ENCODE measurements around the gene ADCY3. TPM values are rescaled to one million over a fixed set of nuclear protein-coding genes. Genes with fewer than 3 reads are reported as not detected.

The ADCY3 gene
- total and polyA plus RNA-seq, 2 of the 13 experiments (the other 11 are each of a cell fraction or from before 2014, with no cell fraction given) = 0.11 to 0.61 TPM

DNA sequence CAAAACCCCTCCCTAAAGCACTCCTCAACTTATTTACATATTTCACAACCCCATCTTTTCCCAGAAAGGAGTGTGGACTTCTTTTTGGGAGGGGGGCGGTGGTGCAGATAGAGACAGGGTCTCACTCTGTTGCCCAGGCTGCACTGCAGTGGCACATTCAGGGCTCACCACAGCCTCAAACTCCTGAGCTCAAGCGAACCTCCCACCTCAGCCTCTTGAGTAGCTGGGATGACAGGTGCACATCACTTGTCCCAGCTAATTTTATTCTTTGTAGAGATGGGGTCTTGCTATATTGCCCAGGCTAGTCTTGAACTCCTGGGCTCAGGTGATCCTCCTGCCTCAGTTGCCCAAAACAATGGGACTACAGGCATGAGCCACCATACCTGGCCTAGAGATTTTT is 44.1 kb downstream of the ADCY3 start:
- H3K4me1 ChIP-seq (ENCODE audit: insufficient read depth, low read length) = peaks cover 33% of the 10 kb centered on the region
- H3K27ac ChIP-seq (ENCODE audit: extremely low read length, insufficient read depth, low read length) = no peak overlapping the region
- DNase-seq (ENCODE audit: low spot score) = no peak
- no peak overlapping the region for H3K4me3 ChIP-seq (replicated peaks in 1 of 3; ENCODE audit: insufficient read depth in 1 of 3, low read depth in 2 of 3, low read length in 3 of 3)
- ChIA-PET CTCF (ENCODE audit: low intra/inter-chr PET ratio, low total read pairs) (no interaction called here), POLR2A (no interaction called here)
- no peaks in the 10 kb centered on the region for H3K9me3 ChIP-seq (ENCODE audit: low read length)
- in situ Hi-C loops (cut with HindIII; ENCODE audit: extremely low pct_ligation_motif_present, low pct_unique_long_range_greater_than_20kb) (no loop called here), intact Hi-C loops (cut with micrococcal nuclease; ENCODE audit: unreplicated experiment) (loop anchor here (5.0 kb wide), 1 partner anchor 1104 kb away; no protein-coding TSS in a partner anchor)
- H3K27me3 ChIP-seq (ENCODE audit: control insufficient read depth in 1 of 2, insufficient read depth in 2 of 2, low read length in 2 of 2) = peaks cover 0 to 25% of the 10 kb centered on the region in 2 experiments; a peak in 1 of 5 replicates
- no peak overlapping the region for H3K4me2 ChIP-seq (ENCODE audit: low read depth, low read length)
- H4K20me1 ChIP-seq (ENCODE audit: insufficient read depth, low read length) = no peaks in the 10 kb centered on the region
- 4% methylated on average over 2 of the region's 2 CpGs for WGBS (ENCODE audit: low lambda C conversion rate)
- no peaks in the 10 kb centered on the region for H3K79me2 ChIP-seq (ENCODE audit: insufficient read depth, low read length)
- H3K9ac ChIP-seq (ENCODE audit: insufficient read depth, low read depth, low read length) = no peak overlapping the region
- FAIRE-seq = no peak
- no TSS peak for BruUV-seq (replicated peaks)
- H2AFZ ChIP-seq (ENCODE audit: low read length) = no peak overlapping the region
- TF ChIP-seq U2AF1 (optimal IDR thresholded peaks at IDR 0.05; ENCODE audit: low read depth, low read length) = no peak
- no peak for TF ChIP-seq SIX4 (CRISPR knock-in tag; IDR thresholded peaks at IDR 0.05)
- 0 out of 2 replicates have a peak, but pooled peaks have one; percentile 10 for TF ChIP-seq ZNF121 (CRISPR knock-in tag; IDR thresholded peaks at IDR 0.05)
- no peak for TF ChIP-seq ATF1 (CRISPR knock-in tag; IDR thresholded peaks at IDR 0.05)
- no peak for TF ChIP-seq ARID2 (CRISPR knock-in tag; IDR thresholded peaks at IDR 0.05; ENCODE audit: borderline replicate concordance)
- no peak for ATAC-seq
- no peaks in the 10 kb centered on the region for H3K36me3 ChIP-seq (replicated peaks in 1 of 2; ENCODE audit: control insufficient read depth in 1 of 2, insufficient read depth in 2 of 2, low read length in 2 of 2)

DNA sequence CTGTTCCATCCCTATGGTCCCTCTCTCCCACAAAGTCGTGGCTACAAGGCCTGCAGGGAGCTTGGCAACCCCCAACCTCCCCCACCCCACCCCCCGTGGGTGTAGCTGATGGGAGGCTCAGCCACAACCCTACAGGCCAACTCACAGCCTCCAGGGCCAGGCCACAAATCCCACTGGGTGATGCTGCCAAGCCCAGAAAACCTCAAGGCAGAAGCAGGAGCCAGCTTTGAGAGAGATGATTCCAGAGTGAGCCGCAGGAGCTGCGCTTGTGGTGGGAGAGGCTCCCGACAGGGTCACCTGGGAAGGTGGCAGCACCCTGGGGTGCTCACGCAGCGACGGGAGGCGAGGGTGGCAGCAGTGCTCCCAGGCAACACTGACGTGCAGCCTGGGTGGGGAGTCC is 44.8 kb downstream of the ADCY3 start:
- H3K27me3 ChIP-seq (ENCODE audit: control insufficient read depth in 1 of 2, insufficient read depth in 2 of 2, low read length in 2 of 2) = peaks cover 0 to 25% of the 10 kb centered on the region in 2 experiments; a peak in 1 of 5 replicates
- no peak overlapping the region for H3K27ac ChIP-seq (ENCODE audit: extremely low read length, insufficient read depth, low read length)
- DNase-seq (ENCODE audit: low spot score) = no peak
- CTCF ChIA-PET (ENCODE audit: low intra/inter-chr PET ratio, low total read pairs) = no interaction called here
- no peak overlapping the region for H2AFZ ChIP-seq (ENCODE audit: low read length)
- WGBS (ENCODE audit: low lambda C conversion rate) = 43% methylated on average over 7 of the region's 10 CpGs
- H3K4me1 ChIP-seq (ENCODE audit: insufficient read depth, low read length) = peaks cover 33% of the 10 kb centered on the region
- no peaks in the 10 kb centered on the region for H3K79me2 ChIP-seq (ENCODE audit: insufficient read depth, low read length)
- BruUV-seq (replicated peaks) = no TSS peak
- no peak overlapping the region for H3K4me3 ChIP-seq (replicated peaks in 1 of 3; ENCODE audit: insufficient read depth in 1 of 3, low read depth in 2 of 3, low read length in 3 of 3)
- H3K9ac ChIP-seq (ENCODE audit: insufficient read depth, low read depth, low read length) = no peak overlapping the region
- FAIRE-seq = no peak
- no peaks in the 10 kb centered on the region for H4K20me1 ChIP-seq (ENCODE audit: insufficient read depth, low read length)
- POLR2A ChIA-PET = no interaction called here
- no peak overlapping the region for H3K4me2 ChIP-seq (ENCODE audit: low read depth, low read length)
- H3K36me3 ChIP-seq (replicated peaks in 1 of 2; ENCODE audit: control insufficient read depth in 1 of 2, insufficient read depth in 2 of 2, low read length in 2 of 2) = no peaks in the 10 kb centered on the region
- intact Hi-C loops (cut with micrococcal nuclease; ENCODE audit: unreplicated experiment) (loop anchor here (5.0 kb wide), 1 partner anchor 1103 kb away; no protein-coding TSS in a partner anchor), in situ Hi-C loops (cut with HindIII; ENCODE audit: extremely low pct_ligation_motif_present, low pct_unique_long_range_greater_than_20kb) (no loop called here)
- no peaks in the 10 kb centered on the region for H3K9me3 ChIP-seq (ENCODE audit: low read length)
- no peak for ATAC-seq
- TF ChIP-seq TARDBP (CRISPR knock-in tag; IDR thresholded peaks at IDR 0.05) = no peak
- TF ChIP-seq, protein P1, sequence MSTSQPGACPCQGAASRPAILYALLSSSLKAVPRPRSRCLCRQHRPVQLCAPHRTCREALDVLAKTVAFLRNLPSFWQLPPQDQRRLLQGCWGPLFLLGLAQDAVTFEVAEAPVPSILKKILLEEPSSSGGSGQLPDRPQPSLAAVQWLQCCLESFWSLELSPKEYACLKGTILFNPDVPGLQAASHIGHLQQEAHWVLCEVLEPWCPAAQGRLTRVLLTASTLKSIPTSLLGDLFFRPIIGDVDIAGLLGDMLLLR (CRISPR knock-in tag; IDR thresholded peaks at IDR 0.05) = no peak
- TF ChIP-seq ZBTB7B (CRISPR knock-in tag; IDR thresholded peaks at IDR 0.05) = no peak
- TF ChIP-seq DPF2 (CRISPR knock-in tag; IDR thresholded peaks at IDR 0.05; ENCODE audit: borderline replicate concordance, low read depth) = no peak
- TF ChIP-seq, protein P2, sequence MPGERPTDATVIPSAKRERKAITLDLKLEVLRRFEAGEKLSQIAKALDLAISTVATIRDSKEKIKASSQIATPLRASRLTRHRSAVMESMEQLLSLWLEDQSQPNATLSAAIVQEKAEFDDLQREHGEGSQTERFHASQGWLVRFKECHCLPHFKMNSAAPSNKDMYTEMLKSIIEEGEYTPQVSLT (CRISPR knock-in tag; IDR thresholded peaks at IDR 0.05; ENCODE audit: borderline replicate concordance, low read depth) = no peak
- TF ChIP-seq NR1H2 (CRISPR knock-in tag; IDR thresholded peaks at IDR 0.05; ENCODE audit: borderline replicate concordance, low read depth) = no peak
- TF ChIP-seq, protein P3, sequence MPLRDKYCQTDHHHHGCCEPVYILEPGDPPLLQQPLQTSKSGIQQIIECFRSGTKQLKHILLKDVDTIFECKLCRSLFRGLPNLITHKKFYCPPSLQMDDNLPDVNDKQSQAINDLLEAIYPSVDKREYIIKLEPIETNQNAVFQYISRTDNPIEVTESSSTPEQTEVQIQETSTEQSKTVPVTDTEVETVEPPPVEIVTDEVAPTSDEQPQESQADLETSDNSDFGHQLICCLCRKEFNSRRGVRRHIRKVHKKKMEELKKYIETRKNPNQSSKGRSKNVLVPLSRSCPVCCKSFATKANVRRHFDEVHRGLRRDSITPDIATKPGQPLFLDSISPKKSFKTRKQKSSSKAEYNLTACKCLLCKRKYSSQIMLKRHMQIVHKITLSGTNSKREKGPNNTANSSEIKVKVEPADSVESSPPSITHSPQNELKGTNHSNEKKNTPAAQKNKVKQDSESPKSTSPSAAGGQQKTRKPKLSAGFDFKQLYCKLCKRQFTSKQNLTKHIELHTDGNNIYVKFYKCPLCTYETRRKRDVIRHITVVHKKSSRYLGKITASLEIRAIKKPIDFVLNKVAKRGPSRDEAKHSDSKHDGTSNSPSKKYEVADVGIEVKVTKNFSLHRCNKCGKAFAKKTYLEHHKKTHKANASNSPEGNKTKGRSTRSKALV (CRISPR knock-in tag; IDR thresholded peaks at IDR 0.05) = no peak
- TF ChIP-seq BRCA1 (CRISPR knock-in tag; IDR thresholded peaks at IDR 0.05) = no peak
- TF ChIP-seq, protein P4, sequence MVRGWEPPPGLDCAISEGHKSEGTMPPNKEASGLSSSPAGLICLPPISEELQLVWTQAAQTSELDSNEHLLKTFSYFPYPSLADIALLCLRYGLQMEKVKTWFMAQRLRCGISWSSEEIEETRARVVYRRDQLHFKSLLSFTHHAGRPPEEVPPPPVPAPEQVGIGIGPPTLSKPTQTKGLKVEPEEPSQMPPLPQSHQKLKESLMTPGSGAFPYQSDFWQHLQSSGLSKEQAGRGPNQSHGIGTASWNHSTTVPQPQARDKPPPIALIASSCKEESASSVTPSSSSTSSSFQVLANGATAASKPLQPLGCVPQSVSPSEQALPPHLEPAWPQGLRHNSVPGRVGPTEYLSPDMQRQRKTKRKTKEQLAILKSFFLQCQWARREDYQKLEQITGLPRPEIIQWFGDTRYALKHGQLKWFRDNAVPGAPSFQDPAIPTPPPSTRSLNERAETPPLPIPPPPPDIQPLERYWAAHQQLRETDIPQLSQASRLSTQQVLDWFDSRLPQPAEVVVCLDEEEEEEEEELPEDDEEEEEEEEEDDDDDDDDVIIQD (CRISPR knock-in tag; IDR thresholded peaks at IDR 0.05; ENCODE audit: low read depth) = no peak
- no peak for TF ChIP-seq ZNF703 (CRISPR knock-in tag; IDR thresholded peaks at IDR 0.05; ENCODE audit: borderline replicate concordance)
- TF ChIP-seq GPN1 (CRISPR knock-in tag; IDR thresholded peaks at IDR 0.05; ENCODE audit: borderline replicate concordance) = no peak

All from HepG2 (cell line).